HG03575 (cell line): ENCODE results near the gene SMYD3.

Experiments
- ATAC-seq: cut with Tn5 transposase; IDR thresholded peaks from one replicate; pipeline ENCODE4 v1.9.1; 2021; ENCODE audit not compliant: unreplicated experiment, insufficient number of reproducible peaks, low FRiP score; ENCODE audit errors: extremely low read depth

The SMYD3 gene

DNA sequence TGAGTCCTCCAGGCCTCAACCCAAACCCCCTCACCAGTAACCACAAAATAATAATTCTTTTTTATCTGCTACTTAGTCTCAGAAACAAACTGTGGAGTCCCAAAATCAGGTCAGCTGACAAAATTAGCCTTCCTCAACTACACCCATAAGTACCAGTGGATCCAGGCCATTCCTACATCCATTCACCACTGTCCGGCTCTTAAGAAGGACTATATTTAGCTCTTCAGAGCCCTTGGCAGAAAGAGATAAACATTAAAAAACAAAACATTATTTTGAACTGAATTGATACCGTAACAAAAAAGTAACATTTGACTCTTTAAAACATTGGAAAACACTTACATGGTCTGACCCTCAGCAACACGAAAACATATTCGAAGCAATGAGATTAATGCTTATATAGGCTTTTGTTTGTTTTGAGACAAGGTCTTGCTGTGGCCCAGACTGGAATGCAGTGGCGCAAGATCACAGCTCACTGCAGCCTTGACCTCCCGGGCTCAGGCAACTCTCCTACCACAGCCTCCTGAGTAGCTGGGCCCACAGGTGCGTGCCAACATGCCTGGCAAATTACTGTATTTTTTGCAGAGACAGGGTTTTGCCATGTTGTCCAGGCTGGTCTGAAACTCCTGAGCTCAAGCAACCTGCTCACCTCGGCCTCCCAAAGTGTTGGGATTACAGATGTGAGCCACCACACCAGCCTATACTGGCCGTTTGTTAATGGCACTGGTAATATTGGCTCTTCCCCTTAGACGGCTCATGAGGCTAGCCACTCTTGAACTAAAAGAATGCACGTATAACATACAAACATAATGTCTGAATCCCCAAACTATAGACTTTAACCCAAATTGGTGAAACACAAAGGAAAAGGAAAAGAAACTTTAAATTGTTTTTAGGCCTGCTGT lies 330.7 kb downstream of the SMYD3 start:
- no peak for ATAC-seq

DNA sequence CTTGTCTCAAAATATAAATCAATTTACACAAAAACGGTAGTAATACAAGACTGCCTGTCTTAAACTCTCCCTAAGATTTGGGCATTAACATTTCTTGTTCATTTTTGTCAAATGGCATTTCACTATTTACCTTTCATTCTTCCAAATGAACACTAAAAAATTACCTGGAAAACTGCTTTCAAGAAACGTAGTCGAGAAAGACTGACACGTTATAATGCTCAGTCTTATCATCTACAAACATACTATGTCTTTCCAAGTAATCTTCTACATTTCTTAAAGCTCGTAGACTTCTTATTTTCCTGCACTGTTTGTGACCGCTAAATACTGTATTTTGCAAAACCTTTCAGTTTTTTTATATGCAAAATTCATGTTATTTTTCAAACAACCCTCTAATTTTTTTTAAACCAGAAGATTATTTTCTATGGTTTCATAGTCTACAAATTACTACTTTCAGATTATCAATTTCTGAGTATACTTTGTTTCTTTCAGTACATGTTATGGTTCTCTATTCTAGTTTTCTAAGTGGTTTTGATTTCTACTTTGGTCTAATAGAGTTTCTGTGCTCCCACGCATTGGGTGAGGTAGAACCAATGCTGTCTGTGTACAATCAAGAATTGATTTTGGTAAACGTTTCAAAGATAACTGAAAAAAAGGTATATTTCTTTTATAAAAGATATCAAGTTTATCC lies 336.4 kb downstream of the SMYD3 start:
- peak; percentile 71 for ATAC-seq

DNA sequence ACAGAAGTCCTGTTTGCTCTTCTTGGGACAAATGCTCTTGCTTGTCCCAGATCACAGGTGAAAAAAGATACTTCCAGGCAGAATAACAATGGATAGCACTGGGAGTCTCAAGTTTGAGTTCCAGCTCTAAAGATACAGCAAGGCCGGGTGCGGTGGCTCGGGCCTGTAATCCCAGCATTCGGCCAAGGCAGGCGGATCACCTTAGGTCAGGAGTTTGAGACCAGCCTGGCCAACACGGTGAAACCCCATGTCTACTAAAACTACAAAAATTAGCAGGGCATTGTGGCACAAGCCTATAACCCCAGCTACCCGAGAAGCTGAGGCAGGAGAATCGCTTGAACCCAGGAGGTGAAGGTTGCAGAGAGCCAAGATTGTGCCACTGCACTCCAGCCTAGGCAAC lies 337.6 kb downstream of the SMYD3 start:
- ATAC-seq = no peak

DNA sequence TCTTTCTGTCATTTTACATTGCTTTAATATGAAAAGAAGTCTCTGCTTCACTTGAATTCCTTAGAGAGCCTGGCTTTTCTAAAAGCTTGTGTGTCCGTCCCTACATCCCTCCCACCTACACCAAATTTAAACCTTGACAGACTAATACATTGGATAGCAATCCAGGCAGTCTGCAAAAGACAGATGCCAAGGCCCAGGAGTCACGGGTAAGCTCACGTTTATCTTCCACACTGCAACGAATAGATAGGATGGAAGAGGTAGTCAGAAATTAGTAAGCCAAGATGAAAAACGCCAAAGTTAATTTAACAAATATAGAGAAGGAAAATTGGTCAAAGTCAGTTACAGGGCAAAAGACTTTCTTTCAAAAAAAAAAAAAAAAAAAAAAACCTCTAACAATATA lies 338.1 kb downstream of the SMYD3 start:
- ATAC-seq = no peak

DNA sequence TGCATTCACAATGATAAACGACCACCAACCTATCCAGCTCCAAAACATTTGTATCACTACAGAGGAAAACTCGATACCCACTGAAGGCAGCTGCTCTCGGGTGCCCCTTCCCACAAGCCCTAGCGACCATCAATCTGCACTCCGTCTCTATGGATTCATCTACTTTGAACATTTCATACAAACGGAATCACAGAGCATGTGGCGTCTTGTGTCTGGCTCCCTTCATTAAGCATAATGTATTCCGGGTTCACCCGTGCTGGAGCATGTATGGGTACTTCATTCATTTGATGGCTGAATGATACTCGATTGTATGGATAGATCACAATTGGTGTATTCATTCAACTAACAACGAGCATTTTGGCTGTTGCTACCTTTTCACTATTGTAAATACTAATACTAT lies 340.2 kb downstream of the SMYD3 start:
- ATAC-seq = no peak

DNA sequence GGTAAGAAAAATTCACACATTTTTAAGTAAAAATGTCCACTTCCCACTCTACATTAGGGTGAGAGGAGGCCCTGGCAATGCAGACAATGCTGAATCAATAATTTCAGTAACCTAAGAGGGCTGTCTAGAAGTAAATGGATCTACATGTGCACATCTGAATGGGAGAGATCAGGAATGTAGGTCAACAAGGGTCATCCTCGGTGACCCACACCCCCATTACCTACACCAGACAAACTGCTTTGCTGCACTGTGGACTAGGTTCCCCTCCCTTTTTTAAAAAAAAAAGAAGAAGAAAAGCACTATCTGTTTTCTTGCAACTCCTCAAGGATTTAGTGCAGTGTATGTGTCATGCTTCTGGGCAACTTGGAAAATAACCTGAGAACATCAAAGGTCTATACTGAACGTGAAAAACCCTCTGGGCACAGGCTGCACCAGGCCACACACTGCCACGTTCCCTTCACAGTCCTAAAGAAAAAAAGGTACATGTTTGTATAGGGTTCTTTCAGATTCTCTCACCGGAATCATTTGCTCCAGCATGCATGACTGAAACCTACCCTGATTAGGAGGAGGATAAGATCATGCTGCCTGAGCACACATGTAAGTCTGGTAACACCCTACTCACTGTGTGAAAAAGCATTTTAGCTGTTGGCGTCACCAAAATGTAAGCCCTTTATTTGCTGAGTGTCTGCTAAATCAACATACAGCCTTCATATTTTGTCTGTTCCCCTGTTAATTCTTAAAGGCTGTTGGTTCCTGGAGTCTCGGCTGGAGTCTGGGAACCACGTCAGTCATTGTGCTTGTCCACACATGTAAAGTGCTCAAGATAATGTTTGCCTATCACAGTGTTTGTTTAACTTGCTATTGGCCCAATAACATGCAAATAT lies 341.0 kb downstream of the SMYD3 start:
- ATAC-seq = no peak

DNA sequence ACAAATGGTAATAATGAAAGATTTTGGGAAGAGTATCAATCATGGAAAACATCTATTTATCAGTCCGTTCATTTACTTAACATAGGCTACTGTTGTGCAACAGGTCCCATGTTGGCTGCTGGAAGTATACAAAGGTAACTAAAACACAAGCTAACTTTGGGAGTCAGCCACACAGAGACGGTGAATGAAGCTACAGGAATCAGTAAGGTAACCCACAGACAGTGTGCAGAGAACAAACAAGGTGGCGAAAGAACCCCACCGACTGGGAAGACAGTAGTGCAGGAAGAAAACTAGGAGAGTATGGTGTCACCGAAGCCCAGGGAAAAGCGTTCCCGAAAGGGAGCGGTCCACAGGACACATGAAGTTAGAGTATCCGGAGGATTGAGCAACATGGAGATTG lies 342.3 kb downstream of the SMYD3 start:
- no peak for ATAC-seq

DNA sequence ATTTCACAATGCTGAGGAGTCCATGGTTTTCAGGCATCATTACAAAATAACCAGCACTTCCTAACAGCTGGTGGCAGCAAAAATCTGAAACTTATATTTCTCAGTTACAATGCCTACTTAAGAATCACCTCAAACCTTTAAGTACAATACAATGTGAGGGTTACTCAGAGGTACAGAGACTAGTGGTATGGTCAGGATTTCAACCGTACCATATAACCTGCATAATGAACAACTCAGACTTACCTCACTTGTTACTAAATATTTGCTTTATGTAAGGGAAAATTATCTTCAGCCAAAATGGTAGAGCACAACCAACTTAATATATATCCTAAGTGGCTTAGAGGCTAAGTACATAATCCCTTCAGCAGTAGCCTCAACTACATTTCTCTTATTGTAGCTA lies 344.5 kb downstream of the SMYD3 start:
- no peak for ATAC-seq

DNA sequence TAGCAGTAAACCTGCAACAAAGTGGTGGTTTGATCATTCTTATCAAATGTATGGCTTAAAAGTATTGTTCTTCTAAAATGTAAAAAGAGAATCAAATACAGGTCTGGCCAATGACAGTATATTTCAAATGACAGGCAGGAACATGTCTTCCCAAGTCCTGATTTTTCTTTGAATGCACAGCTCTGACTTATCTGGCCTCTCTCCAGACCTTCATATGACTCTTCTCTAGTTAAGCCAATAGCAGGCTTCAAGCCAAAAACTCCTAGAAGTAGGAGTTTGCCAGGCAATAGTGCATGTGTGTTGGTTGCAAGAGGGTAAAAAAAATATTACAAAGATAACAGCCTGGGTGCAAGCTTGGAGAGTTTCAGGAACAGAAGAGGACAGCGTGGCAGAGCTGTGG lies 345.5 kb downstream of the SMYD3 start:
- ATAC-seq = no peak

DNA sequence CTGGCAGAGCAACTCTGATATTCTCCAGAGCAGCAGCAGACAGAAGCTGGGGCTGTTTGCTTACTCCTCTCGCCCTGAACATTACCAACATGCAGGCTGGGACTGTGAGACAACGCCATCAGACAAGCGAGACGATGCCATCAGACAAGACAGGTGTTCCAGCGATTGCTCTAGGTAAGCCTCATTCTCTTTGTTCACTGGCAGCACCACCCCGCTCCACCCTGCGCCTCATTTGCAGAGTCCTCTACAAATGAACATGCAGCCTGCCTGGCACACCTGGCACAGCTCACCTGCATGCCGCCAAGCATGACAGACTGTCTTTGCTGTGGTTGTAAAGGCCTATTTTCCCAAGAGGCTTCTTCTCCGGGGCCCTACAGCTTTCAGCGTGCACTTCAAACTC lies 346.2 kb downstream of the SMYD3 start:
- ATAC-seq = no peak

DNA sequence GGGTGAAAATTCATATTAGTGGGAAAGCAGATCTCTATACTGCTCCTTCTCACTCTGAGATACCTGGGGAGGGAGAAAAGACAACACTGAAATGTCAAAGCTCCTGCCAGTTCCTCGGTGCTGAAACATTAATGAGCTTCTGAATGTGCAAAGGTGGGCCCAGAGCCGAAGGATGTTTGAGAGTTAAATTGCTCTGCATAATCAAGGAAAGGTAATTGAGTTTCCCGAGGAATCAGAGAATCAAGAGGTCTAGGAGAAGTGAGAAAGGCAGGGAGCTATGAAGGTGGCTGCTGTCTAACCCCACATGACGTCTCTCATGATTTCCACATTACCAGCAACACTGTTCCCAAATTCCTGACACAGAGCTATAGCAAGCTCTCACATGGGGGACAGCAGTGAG lies 346.7 kb downstream of the SMYD3 start:
- no peak for ATAC-seq

DNA sequence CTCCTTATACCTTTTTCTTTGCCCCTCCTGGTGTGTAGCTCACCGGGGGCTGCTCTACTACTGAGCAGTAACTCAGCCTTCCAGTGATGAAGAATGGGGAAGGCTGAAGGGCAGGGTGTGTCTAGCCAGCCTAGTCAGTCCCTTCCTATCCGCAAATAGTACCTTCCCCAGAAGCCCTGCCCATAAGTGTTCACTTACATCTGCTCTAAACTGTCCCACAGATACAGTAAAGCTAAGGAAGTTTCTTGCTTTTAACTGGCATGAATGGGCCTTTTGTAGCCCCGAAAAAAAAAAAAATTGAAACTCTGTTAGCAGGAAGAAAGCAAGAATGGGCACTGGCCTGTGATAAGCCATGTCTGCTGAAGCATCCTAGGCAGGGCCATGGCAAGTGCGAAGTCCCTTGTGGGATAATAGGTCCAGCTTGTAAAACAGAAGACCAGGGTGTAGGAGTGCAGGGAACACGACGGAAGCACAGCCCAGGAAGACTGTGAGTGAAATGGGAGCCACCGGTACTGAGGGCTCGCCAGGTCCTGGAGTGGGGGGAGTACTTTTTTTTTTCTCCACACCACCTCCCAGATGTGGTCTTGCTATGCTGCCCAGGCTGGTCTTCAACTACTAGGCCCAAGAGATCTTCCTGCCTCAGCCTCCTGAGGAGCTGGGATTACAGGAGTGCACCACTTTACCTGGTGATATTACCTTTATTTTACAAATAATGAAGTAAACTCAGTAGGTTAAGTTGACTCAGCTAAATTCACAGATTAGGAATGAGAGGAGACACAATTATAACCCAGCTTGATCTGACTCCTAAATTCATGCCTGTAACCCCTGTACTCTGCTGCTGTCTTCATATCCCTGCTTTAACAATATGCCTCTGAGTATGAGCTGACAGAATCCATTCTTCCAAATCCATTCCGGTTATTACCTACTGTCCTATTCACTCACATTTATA lies 347.5 kb downstream of the SMYD3 start:
- ATAC-seq = no peak

DNA sequence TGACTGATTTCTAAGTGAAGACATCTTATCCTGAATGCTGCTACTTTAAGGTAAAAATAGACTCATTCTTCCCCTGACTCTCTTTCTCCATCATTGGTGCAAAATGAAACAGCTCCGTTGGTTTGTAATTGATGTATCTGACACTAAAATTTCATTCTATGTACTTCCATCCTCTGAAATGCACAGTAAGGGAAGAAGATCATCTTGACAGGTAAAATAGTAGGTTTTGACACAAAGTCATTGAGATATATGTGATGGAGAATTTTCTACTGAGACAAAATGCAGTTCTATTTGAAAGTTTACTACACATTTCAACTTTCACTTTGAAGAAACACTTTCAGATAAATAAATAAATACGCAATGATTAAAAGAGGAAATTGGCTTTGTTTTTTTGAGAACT lies 348.9 kb downstream of the SMYD3 start:
- no peak for ATAC-seq

DNA sequence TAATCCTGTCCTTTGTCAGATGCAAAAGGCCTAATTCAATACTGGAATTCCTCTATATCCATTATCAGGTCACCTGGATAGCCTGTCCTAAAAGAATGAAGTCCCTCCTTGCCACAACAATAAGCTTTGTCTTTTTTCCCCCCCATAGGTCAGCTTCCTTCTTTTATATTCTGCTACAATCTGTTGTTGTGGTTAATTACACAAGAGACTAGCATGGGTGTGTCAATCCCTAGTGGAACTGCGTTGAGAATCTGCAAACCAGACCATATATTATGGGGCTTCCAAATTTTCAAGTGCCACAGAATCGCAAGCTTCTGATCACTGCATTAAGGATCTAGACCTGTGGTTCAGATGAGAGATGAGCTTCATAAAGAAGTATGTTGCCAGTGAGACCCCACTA lies 349.6 kb downstream of the SMYD3 start:
- ATAC-seq = no peak

DNA sequence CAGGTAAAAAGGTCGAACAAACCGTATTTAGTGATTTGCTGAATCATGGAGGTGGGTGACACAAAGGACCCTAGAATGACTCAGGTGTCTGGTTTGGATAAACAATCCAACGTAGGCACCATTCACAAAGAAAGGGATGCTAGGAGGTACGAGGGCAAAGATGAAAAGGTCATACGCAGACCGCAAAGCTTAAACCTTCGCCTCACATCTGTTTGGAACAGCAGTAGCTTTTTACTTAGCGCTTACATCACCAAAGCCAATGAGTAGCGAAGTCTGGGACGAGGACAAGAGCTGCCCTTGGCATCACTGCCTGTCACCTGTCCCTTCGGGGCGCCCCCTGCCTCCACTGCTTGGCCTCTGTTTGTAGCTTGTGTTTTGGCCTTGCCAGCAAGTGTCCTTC lies 350.2 kb downstream of the SMYD3 start:
- no peak for ATAC-seq

DNA sequence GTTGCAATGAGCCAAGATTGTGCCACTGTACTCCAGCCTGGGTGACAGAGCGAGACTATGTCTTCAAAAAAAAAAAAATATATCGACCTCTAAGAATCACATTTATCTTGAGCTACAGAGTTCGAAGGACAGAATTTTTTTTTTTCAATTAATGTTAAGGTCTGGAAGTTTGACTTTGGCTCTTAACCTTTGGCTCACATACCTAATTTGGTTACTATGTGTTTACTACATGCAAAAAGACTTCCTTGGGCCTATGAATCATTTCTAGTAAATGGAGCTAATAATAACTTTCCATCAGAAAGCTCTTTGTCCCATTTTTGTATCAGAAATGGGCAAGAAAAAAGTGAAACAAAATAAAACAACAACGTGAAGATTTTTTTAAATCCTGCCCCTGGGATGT lies 351.2 kb downstream of the SMYD3 start:
- no peak for ATAC-seq

DNA sequence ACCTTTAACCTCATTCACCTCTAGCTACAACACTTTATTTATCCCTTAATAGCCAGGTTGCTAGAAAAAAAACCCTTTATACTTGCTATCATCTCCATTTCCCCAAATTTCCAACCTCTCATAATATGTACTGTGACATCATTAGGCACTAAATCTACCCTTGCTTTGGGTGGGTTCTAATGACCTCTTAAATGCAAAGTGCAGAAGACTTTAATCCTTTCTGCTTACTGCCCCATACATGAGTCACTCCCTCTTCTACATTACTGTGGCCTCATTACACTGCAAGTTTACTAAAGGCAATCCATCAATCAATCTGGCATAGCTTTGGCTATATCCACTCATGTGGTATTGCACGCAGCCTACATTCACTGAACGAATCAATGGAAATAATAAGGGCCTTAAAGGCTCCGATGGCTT lies 353.3 kb downstream of the SMYD3 start:
- ATAC-seq = no peak

DNA sequence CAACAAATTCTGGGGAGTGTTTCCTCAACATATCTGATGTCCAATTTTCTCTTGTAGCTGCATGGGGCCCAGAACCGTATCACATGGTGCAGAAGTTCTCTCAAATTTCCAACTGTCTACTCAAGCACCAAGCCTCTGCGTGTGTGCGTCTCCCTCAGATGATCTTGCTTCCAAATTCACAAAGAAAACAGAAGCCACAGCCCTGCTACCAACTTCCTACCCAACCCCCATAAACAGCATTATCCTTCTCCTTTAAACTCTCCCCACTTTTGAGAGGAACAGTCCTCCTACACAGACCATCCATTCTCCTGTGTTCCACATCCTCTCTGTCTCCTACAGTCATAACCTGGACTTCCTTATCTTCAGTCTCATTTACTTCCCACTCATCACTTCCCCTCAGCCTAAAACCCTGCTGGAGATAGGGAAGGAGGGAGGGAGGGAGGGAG lies 354.1 kb downstream of the SMYD3 start:
- no peak for ATAC-seq
